Activated CD4-positive, alpha-beta T cell treated with anti-CD3 and anti-CD28 coated beads for 4 hours (primary cell): ENCODE data around the gene FGF7.
"Not testable (repeated sequence)": the region's sequence is repeated elsewhere in the genome, so short reads cannot be mapped to it uniquely, and the experiment has no call there.

Source experiments
- DNase-seq, 2 donors: peaks; one replicate each; pipeline ENCODE4 v3.0.0-alpha.2; 2020

Gene FGF7

DNA sequence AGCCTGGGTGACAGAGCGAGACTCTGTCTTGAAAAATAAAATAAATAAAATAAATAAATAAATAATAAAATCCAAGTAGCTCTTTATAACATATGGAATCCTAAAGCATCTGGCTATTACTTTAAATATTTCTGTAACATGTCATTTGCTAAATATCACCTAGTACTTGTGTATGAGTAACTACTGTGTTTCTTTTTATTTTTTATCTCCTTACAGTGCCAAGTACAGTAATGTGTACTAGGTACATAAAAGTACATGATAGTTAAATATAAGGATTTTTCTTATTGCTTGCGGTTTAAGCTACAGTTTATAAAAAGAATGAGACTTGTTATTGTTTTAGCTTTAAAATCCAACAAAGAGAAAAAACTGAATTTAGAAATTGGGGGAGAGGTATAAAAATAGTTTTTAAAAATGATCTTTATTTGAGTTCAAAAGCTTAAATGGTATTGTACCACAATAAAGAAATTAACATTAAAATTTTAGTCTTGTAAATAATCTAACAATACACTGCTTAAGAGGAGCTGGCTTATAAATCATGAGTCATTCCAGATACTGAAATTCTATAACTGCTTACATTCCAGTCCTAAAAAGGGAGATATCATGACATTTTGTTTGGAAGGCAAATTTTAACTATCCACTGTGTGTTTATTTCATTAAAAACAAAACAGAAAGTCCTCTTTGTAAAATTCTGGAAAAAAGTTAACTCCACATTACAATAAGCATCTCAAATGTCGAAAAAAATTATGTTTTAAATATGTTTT lies 73.1 kb downstream of the FGF7 start:
- no peak for DNase-seq

GRCh38 chr15:49501586-49501985 lies 78.5 kb downstream of the FGF7 start:
- DNase-seq, result no peak

GRCh38 chr15:49506341-49506740 lies 83.3 kb downstream of the FGF7 start:
- DNase-seq, result no peak

- DNase-seq, result no peak
Measured at GRCh38 chr15:49507261-49507660, 84.2 kb downstream of the FGF7 start.

- not testable (repeated sequence) for DNase-seq
Measured at GRCh38 chr15:49512739-49513138, 89.7 kb downstream of the FGF7 start.

- no peak for DNase-seq
Measured at GRCh38 chr15:49521802-49522201, 98.8 kb downstream of the FGF7 start.

- DNase-seq, result no peak
Measured at GRCh38 chr15:49528289-49528688, 105.2 kb downstream of the FGF7 start.

DNA sequence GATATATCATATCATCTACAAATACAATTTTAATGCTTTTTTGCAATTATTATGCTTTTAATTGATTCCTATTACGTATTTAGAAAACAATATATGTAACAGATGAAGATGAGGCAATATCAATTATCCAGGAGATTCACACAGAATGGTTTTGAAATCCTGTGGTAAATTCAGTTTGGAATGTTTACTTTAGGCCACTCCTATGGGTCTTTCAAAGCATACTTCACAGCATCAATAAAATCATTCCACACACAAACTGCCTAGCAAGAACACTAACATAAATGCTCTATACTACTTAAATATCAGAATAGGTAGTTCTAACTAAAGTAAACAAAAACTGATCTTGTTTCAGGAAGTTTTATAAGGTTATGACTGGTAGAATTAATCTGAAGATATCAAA lies 107.0 kb downstream of the FGF7 start:
- no peak for DNase-seq
